Left ventricle myocardium inferior (tissue), 1 donor: Measurements from ENCODE around the gene PDZD4. TPM values are rescaled to one million over a fixed set of nuclear protein-coding genes. Genes with fewer than 3 reads are reported as not detected.

ENCODE experiments used
- DNase-seq: peaks from one replicate; pipeline ENCODE4 v3.0.0-alpha.2; 2020
- H3K27ac ChIP-seq: fragments of 200-600 bp; replicated peaks from 2 replicates; pipeline ENCODE4 v1.8.0; 2021
- H3K27me3 ChIP-seq: fragments of 200-600 bp; 2 replicates; pipeline ENCODE4 v1.8.0; 2021; ENCODE audit warnings: low read depth
- H3K36me3 ChIP-seq: fragments of 200-600 bp; 2 replicates; pipeline ENCODE4 v1.8.0; 2021
- H3K4me1 ChIP-seq: fragments of 200-600 bp; 2 replicates; pipeline ENCODE4 v1.8.0; 2021
- H3K4me3 ChIP-seq: fragments of 200-600 bp; 2 replicates; pipeline ENCODE4 v1.8.0; 2021; ENCODE audit warnings: mild to moderate bottlenecking, moderate library complexity
- H3K9me3 ChIP-seq: fragments of 200-600 bp; replicated peaks from 2 replicates; pipeline ENCODE4 v1.8.0; 2021
- intact Hi-C: fragments of 100-400 bp; cut with micrococcal nuclease; formaldehyde crosslinking; loops from one replicate; pipeline ENCODE4 v1.11.0; 2022
- total RNA-seq: library from RNA; stranded (reverse); fragmentation: NEBNext Ultra II Directional; extraction: Animal tissue kit (Norgen Biotek cat#: 25700); gene quantifications from one replicate; pipeline ENCODE4 v1.2.1, GENCODE V29; 2021
- TF ChIP-seq, protein P1 (sequence below): fragments of 200-600 bp; IDR thresholded peaks from 2 replicates; pipeline ENCODE4 v1.8.0; 2021; ENCODE audit warnings: antibody characterized with exemption, mild to moderate bottlenecking, borderline replicate concordance
- donor health status: DM: no; HTN: yes; CAD: no; lungs with severe emphysema.

Gene PDZD4
- total RNA-seq, 1 donor from 2014 or later = 4.5 TPM

DNA sequence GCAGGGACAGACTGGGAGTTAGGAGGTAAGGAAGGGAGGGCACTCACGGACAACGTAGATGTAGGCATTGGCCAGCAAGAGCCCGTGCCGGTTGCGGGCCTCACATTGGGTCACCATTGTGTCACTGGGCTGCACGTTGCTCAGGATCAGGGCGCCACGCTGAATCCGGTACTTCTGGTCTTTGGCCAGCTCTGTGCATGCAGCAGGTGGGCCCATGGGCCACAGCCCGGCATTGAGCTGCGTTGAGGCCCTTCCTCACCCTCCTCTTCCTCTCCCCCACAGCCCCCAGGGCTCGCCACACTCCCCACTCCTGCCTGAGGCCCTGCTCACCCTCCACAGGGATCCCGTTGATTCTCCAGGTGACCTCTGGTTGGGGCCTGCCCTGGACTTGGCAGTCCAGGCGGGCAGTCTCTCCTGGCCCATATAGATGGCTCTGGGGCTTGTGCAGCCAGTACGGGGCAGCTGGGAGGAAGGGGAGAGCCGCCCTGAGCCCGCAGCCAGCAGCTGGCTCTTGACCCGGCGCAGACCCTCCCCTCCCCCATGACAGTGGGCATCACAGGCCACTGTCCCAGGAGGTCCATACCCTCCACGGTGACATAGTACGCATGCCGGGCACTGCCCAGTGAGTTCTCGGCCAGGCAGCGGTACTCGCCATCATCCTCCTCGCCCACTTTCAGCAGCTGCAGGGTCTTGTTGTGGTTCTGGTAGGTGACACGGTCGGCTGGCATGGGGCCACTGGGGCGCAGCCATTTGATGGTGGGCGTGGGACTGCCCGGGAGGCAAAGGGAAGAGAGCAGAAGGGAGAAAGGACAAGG is 39.3 kb upstream of the PDZD4 start:
- TF ChIP-seq, protein P1, sequence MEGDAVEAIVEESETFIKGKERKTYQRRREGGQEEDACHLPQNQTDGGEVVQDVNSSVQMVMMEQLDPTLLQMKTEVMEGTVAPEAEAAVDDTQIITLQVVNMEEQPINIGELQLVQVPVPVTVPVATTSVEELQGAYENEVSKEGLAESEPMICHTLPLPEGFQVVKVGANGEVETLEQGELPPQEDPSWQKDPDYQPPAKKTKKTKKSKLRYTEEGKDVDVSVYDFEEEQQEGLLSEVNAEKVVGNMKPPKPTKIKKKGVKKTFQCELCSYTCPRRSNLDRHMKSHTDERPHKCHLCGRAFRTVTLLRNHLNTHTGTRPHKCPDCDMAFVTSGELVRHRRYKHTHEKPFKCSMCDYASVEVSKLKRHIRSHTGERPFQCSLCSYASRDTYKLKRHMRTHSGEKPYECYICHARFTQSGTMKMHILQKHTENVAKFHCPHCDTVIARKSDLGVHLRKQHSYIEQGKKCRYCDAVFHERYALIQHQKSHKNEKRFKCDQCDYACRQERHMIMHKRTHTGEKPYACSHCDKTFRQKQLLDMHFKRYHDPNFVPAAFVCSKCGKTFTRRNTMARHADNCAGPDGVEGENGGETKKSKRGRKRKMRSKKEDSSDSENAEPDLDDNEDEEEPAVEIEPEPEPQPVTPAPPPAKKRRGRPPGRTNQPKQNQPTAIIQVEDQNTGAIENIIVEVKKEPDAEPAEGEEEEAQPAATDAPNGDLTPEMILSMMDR = no peak
- no peaks in the 10 kb centered on the region for H3K9me3 ChIP-seq
- H3K4me1 ChIP-seq = no peaks in the 10 kb centered on the region
- H3K27ac ChIP-seq = no peak overlapping the region
- H3K36me3 ChIP-seq = no peaks in the 10 kb centered on the region
- no peak overlapping the region for H3K4me3 ChIP-seq
- peaks cover 5% of the 10 kb centered on the region for H3K27me3 ChIP-seq
- intact Hi-C loops = no loop called here
- DNase-seq = no peak

DNA sequence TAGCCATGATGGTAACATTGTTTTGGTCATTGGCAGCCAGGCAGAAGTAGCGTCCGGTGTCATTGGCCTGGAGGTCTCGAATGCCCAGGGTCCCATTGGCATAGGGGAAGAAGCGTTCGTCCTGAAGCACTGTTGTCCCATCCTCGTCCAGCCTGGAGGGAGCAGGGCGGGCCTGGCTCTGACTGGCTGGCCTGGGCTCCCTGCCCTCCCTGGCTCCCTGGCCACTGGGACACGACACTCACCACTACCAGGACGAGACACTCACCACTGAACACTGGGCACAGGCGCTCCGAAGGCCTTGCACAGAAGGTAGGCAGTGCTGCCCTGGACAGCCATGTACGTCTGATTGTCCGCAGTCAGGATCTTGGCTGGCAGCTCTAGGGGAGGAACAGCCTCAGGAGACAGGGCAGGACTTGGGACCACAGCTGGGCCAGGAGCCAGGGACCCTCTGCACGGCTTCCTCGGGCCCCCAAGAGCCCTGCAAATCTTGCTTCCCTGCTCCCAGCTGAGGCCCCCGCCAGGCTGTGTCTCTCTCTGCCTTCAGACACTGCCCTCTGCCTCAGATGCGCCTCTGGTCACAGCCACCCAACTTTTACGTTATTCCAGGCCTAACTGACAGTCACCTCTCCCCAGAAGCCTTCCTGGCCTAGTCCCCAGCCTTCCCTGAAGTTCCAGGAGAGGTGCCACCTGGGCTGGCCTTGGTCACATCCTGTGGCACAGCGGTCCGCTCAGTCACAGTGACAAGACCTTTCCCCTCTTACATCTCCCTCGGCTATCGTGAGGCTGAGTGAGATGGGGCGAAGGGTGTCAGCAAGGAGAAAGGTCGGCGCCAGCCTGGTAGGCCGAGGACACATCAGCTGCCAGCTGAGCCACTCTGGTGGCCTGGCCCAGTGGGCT is 38.5 kb upstream of the PDZD4 start:
- no peaks in the 10 kb centered on the region for H3K9me3 ChIP-seq
- no peaks in the 10 kb centered on the region for H3K4me1 ChIP-seq
- H3K27me3 ChIP-seq = peaks cover 5% of the 10 kb centered on the region
- H3K36me3 ChIP-seq = no peaks in the 10 kb centered on the region
- TF ChIP-seq, protein P1 = no peak
- H3K27ac ChIP-seq = no peak overlapping the region
- no peak overlapping the region for H3K4me3 ChIP-seq
- DNase-seq = no peak
- intact Hi-C loops = no loop called here

DNA sequence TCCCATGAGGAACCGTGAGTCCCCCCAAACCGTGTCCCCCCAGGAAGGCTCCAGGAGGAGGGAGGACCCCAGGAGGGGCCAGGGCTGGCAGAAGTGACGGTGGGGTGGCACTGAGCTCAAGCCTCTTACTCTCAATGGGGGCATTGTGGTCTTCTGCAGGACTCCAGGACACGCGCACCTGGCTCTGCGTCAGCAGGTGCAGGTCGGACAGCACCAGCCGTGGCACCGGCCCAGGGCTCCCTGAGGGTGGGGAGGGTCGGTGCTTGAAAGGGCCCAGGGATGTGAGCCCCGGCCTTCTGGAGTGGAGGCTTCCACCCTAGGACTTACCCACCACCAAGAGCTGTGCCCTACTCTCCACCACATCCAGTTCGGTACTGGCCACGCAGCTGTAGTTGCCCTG is 37.3 kb upstream of the PDZD4 start:
- intact Hi-C loops = no loop called here
- no peak overlapping the region for H3K27ac ChIP-seq
- H3K36me3 ChIP-seq = no peaks in the 10 kb centered on the region
- no peaks in the 10 kb centered on the region for H3K4me1 ChIP-seq
- no peak overlapping the region for H3K4me3 ChIP-seq
- H3K27me3 ChIP-seq = peaks cover 9% of the 10 kb centered on the region
- no peak for DNase-seq
- TF ChIP-seq, protein P1 = no peak
- no peaks in the 10 kb centered on the region for H3K9me3 ChIP-seq

DNA sequence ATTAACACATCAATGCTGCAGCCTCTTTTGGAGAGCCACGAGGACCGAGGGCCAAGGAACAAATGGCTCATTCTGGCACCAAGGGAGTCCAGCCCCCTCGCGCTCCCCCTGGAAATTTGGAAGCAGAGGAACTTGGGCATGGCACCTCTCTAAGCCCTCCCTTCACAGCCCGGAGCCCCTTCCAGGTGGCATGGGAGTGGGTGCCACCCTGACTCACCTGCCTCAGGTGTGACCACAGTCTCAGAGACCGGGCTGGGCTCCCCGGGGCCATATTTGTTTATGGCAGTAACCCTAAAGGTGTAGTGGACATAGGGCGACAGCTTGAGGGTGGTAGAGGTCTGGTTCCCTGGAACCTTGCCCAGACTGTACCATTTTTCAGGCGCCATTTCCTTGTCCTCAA is 36.8 kb upstream of the PDZD4 start:
- intact Hi-C loops = no loop called here
- Histone ChIP-seq H3K4me3 (no peak overlapping the region), H3K9me3 (no peaks in the 10 kb centered on the region), H3K4me1 (no peaks in the 10 kb centered on the region), H3K36me3 (no peaks in the 10 kb centered on the region), H3K27ac (no peak overlapping the region), H3K27me3 (peaks cover 12% of the 10 kb centered on the region)
- DNase-seq = no peak
- TF ChIP-seq, protein P1 = no peak

DNA sequence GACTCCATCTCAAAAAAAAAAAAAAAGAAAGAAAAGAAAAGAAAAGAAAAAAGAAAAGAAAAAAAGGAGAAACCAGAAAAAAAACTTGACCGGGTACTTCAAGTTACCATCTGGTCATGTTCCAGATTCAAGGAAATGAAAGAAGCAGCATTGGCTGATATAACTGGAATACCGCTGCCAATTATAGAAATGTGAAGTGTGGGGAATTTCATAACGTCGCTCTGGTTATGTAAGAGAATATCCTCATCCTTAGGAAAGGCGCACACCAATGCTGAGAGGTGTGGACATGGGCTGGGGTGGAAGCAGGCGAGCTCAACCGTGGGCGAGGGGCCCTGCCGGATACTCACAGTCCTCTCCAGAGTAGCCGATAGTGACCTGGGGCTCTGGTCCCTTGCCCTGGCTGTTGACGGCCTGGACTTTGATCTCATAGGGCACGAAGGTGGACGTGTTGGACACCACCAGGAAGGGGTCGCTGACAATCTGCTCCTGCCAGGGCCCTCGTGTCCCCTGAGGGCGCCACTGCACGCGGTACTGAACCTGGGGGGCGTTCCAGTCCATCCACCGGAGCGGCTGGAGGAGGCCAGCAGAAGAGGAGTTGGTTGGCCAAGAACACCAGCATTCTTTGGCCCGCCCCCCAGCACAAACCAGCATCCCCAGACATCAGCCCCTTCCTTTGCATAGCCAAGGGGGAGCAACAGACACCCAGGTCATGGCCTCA is 36.1 kb upstream of the PDZD4 start:
- Histone ChIP-seq H3K36me3 (no peaks in the 10 kb centered on the region), H3K9me3 (no peaks in the 10 kb centered on the region), H3K27ac (no peak overlapping the region), H3K4me1 (no peaks in the 10 kb centered on the region), H3K27me3 (peaks cover 11% of the 10 kb centered on the region), H3K4me3 (no peak overlapping the region)
- DNase-seq = no peak
- intact Hi-C loops = no loop called here
- TF ChIP-seq, protein P1 = no peak
